SK-N-SH (cell line): ENCODE data around the gene UGT1A7. TPM values are rescaled to one million over a fixed set of nuclear protein-coding genes. Genes with fewer than 3 reads are reported as not detected.

Experiments used
- CTCF ChIA-PET: fragments of 300-600, 350-600 bp; formaldehyde crosslinking; extraction: SDS; loops from one replicate; lab custom pipeline; 2021; lab: Yijun Ruan, JAX
- POLR2A ChIA-PET: fragments of 350-600 bp; sonication (Branson Sonifier 250); formaldehyde crosslinking; extraction: SDS; loops from one replicate; lab custom pipeline; 2020; ENCODE audit warnings: antibody characterized with exemption, inconsistent platforms; lab: Yijun Ruan, JAX
- DNase-seq: peaks from one replicate; pipeline ENCODE4 v3.0.0; 2012
- H2AFZ ChIP-seq: fragments of 200-600 bp; sonication (generic); 2 replicates; pipeline ENCODE4 v1.8.1; 2016; ENCODE audit warnings: antibody characterized with exemption, mild to moderate bottlenecking, low read depth
- H3F3A ChIP-seq: fragments of 200-600 bp; sonication (generic); replicated peaks from 2 replicates; pipeline ENCODE3; 2016; ENCODE audit warnings: antibody characterized with exemption, mild to moderate bottlenecking; ENCODE audit not compliant: insufficient read depth
- H3K27ac ChIP-seq, 2 experiments: fragments of 200-500 bp in 1 of 2; fragments of 200-600 bp in 1 of 2; sonication (Bioruptor generic) in 1 of 2; sonication (generic), shearing (Covaris generic) in 1 of 2; 2 replicates each; pipeline versions ENCODE4 v1.5.1 to v1.6.1; 2014 to 2016; ENCODE audit warnings: low read depth in 2 of 2, inconsistent platforms in 1 of 2, low read length in 1 of 2, mild to moderate bottlenecking in 1 of 2, mixed read lengths in 1 of 2
- H3K27me3 ChIP-seq: fragments of 200-600 bp; sonication (generic), shearing (Covaris generic); 2 replicates; pipeline ENCODE4 v1.6.1; 2016; ENCODE audit warnings: mixed run types; ENCODE audit not compliant: insufficient read depth
- H3K36me3 ChIP-seq, 2 experiments: fragments of 200-500 bp in 1 of 2; fragments of 200-600 bp in 1 of 2; sonication (Bioruptor generic) in 1 of 2; sonication (generic) in 1 of 2; replicated peaks in 1 of 2; 2 replicates each; pipeline versions ENCODE3 to v1.5.1; 2014 to 2016; ENCODE audit warnings: low read length in 1 of 2, mild to moderate bottlenecking in 1 of 2; ENCODE audit not compliant: insufficient read depth in 2 of 2, control insufficient read depth in 1 of 2
- H3K4me1 ChIP-seq, 2 experiments: fragments of 200-500 bp in 1 of 2; fragments of 200-600 bp in 1 of 2; sonication (Bioruptor generic) in 1 of 2; sonication (generic), shearing (Covaris generic) in 1 of 2; 2 replicates each; pipeline versions ENCODE4 v1.5.1 to v1.6.1; 2014 to 2016; ENCODE audit warnings: low read depth in 1 of 2, low read length in 1 of 2, mixed run types in 1 of 2; ENCODE audit not compliant: insufficient read depth in 2 of 2, control insufficient read depth in 1 of 2
- H3K4me2 ChIP-seq: fragments of 200-600 bp; sonication (generic), shearing (Covaris generic); 2 replicates; pipeline ENCODE4 v1.6.1; 2017; ENCODE audit warnings: mixed run types
- H3K4me3 ChIP-seq, 2 experiments: fragments of 200-500 bp in 1 of 2; fragments of 200-600 bp in 1 of 2; sonication (Bioruptor generic) in 1 of 2; sonication (generic), shearing (Covaris generic) in 1 of 2; 2 replicates each; pipeline versions ENCODE4 v1.5.1 to v1.8.1; 2014 to 2016; ENCODE audit warnings: low read depth in 2 of 2, inconsistent platforms in 1 of 2, low read length in 1 of 2, mild to moderate bottlenecking in 1 of 2, mixed read lengths in 1 of 2, moderate library complexity in 1 of 2
- H3K79me2 ChIP-seq: fragments of 200-600 bp; sonication (generic); 2 replicates; pipeline ENCODE4 v1.8.1; 2017; ENCODE audit warnings: mild to moderate bottlenecking; ENCODE audit not compliant: insufficient read depth
- H3K9ac ChIP-seq: fragments of 200-600 bp; sonication (generic); 2 replicates; pipeline ENCODE4 v1.6.1; 2017; ENCODE audit warnings: mixed run types
- H3K9me2 ChIP-seq: fragments of 200-600 bp; sonication (generic); 2 replicates; pipeline ENCODE4 v1.6.1; 2017; ENCODE audit warnings: mixed run types
- H3K9me3 ChIP-seq: fragments of 200-600 bp; sonication (generic); 2 replicates; pipeline ENCODE4 v1.6.1; 2017; ENCODE audit warnings: mixed run types, mild to moderate bottlenecking, moderate library complexity
- H4K20me1 ChIP-seq: fragments of 200-600 bp; sonication (generic); 2 replicates; pipeline ENCODE4 v1.6.1; 2017; ENCODE audit warnings: mild to moderate bottlenecking, mixed run types; ENCODE audit not compliant: insufficient read depth
- CHD2 ChIP-seq: fragments of 150-350 bp; IDR thresholded peaks from 2 replicates; pipeline ENCODE4 v1.6.1; 2018; ENCODE audit warnings: low read length; ENCODE audit not compliant: partially characterized antibody
- EZH2phosphoT487 ChIP-seq: fragments of 200-600 bp; sonication (generic); IDR thresholded peaks from 2 replicates; pipeline ENCODE4 v1.6.1; 2017; ENCODE audit warnings: low read depth, mixed run types, mild to moderate bottlenecking, antibody characterized with exemption, moderate library complexity, borderline replicate concordance
- FOSL2 ChIP-seq: IDR thresholded peaks from 2 replicates; pipeline ENCODE4 v1.4.0; 2012; ENCODE audit warnings: low read depth, mild to moderate bottlenecking, moderate library complexity, borderline replicate concordance
- FOXJ3 ChIP-seq: sonication (generic); formaldehyde crosslinking; IDR thresholded peaks from 2 replicates; pipeline ENCODE4 v1.5.1; 2020; ENCODE audit warnings: mild to moderate bottlenecking, missing genetic modification reagents
- FOXM1 ChIP-seq: IDR thresholded peaks from 2 replicates; pipeline ENCODE4 v1.4.0; 2012; ENCODE audit warnings: low read depth, mild to moderate bottlenecking
- GABPA ChIP-seq: IDR thresholded peaks from 2 replicates; pipeline ENCODE4 v1.4.0; 2012; ENCODE audit warnings: low read depth, mild to moderate bottlenecking
- IRF3 ChIP-seq: fragments of 150-350 bp; IDR thresholded peaks from 2 replicates; pipeline ENCODE4 v1.6.1; 2016; ENCODE audit warnings: mild to moderate bottlenecking, low read depth, low read length
- JUND ChIP-seq: IDR thresholded peaks from 2 replicates; pipeline ENCODE4 v1.4.0; 2012
- MAX ChIP-seq: IDR thresholded peaks from 2 replicates; pipeline ENCODE4 v1.4.0; 2012; ENCODE audit warnings: low read depth
- MXI1 ChIP-seq: IDR thresholded peaks from 2 replicates; pipeline ENCODE4 v1.6.1; 2012; ENCODE audit warnings: mild to moderate bottlenecking, low read depth, low read length, improper control_type of control experiment
- PBX3 ChIP-seq: IDR thresholded peaks from 2 replicates; pipeline ENCODE4; 2012
- POLR2AphosphoS5 ChIP-seq: IDR thresholded peaks from 2 replicates; pipeline ENCODE4 v1.6.1; 2012; ENCODE audit warnings: low read depth, low read length
- RCOR1 ChIP-seq: fragments of 150-350 bp; IDR thresholded peaks from 2 replicates; pipeline ENCODE4 v1.6.1; 2017; ENCODE audit warnings: antibody characterized with exemption, low read length
- RXRA ChIP-seq: IDR thresholded peaks from 2 replicates; pipeline ENCODE4 v1.4.0; 2012; ENCODE audit warnings: low read depth, mild to moderate bottlenecking, borderline replicate concordance
- SMC3 ChIP-seq: IDR thresholded peaks from 2 replicates; pipeline ENCODE4 v1.6.1; 2012; ENCODE audit warnings: low read depth, low read length, improper control_type of control experiment
- TCF12 ChIP-seq: IDR thresholded peaks from 2 replicates; pipeline ENCODE4 v1.4.0; 2012
- USF2 ChIP-seq: fragments of 150-350 bp; IDR thresholded peaks from 2 replicates; pipeline ENCODE4 v1.6.1; 2017; ENCODE audit warnings: antibody characterized with exemption, low read length, low read depth, borderline replicate concordance
- YY1 ChIP-seq: IDR thresholded peaks from 2 replicates; pipeline ENCODE4 v1.4.0; 2012; ENCODE audit warnings: low read depth, mild to moderate bottlenecking
- WGBS: methylation state at CpG from one replicate; pipeline ENCODE4 v1.1.6; 2017; ENCODE audit warnings: low lambda C conversion rate; 5-methylcytosine and 5-hydroxymethylcytosine counted together
- polyA plus RNA-seq, 3 experiments: library from polyadenylated mRNA; depleted of rRNA; stranded (reverse); fragments of >200 nt; gene quantifications; 2 replicates each; pipeline ENCODE4 v1.2.3, GENCODE V29; 2012

UGT1A7 gene
- polyA plus RNA-seq, 1 of the 3 experiments (the other 2 are of a cell fraction): not detected

- Histone ChIP-seq H3F3A (no peaks in the 10 kb centered on the region), H3K36me3 (no peaks in the 10 kb centered on the region), H3K9me3 (no peaks in the 10 kb centered on the region; the same call in 1 of the 2 replicates), H3K4me2 (no peak overlapping the region), H3K9me2 (no peaks in the 10 kb centered on the region), H3K4me3 (no peak overlapping the region), H3K4me1 (no peaks in the 10 kb centered on the region), H2AFZ (no peak overlapping the region), H3K27me3 (no peaks in the 10 kb centered on the region), H4K20me1 (no peaks in the 10 kb centered on the region), H3K79me2 (no peaks in the 10 kb centered on the region), H3K27ac (no peak overlapping the region), H3K9ac (no peak overlapping the region)
- ChIA-PET POLR2A (no interaction called here), CTCF (interaction anchor here (0.9 kb wide), 1 partner anchor 16 kb away, joined by 3 read pairs; no protein-coding TSS in a partner anchor)
- 10% methylated on average over 1 of the region's 2 CpGs for WGBS
- TF ChIP-seq PBX3 (no peak), JUND (no peak), RCOR1 (no peak), MAX (no peak), FOXM1 (no peak), IRF3 (no peak), USF2 (no peak), POLR2AphosphoS5 (no peak), SMC3 (no peak), MXI1 (no peak), CHD2 (no peak), TCF12 (no peak), GABPA (no peak), RXRA (no peak), EZH2phosphoT487 (no peak), YY1 (no peak), FOSL2 (no peak), FOXJ3 (CRISPR knock-in tag) (no peak)
- no peak for DNase-seq
Measured at GRCh38 chr2:233803292-233803911, 121.7 kb downstream of the UGT1A7 start.
